PC-3 (cell line): ENCODE measurements around the gene NEO1. TPM values are rescaled to one million over a fixed set of nuclear protein-coding genes. Genes with fewer than 3 reads are reported as not detected.

Experiments used
- ATAC-seq: fragments of 200-7000 bp; cut with Tn5 transposase; 2 replicates; pipeline ENCODE4 v1.9.1; 2020; ENCODE audit warnings: mild to moderate bottlenecking, moderate library complexity
- BruUV-seq: library from RNA; stranded (reverse); fragments of 400-500 nt; replicated peaks from 2 replicates; lab custom pipeline; 2021; lab: Mats Ljungman, UMichigan
- CTCF ChIA-PET: fragments of 300-600 bp; sonication (Branson Sonifier 250); formaldehyde crosslinking; loops from one replicate; lab custom pipeline; 2022; ENCODE audit warnings: antibody characterized with exemption; lab: Charles Lee
- POLR2A ChIA-PET: fragments of 300-600 bp; sonication (Branson Sonifier 250); formaldehyde crosslinking; loops from one replicate; lab custom pipeline; 2022; ENCODE audit warnings: antibody characterized with exemption; ENCODE audit not compliant: unreplicated experiment; lab: Charles Lee
- DNase-seq: peaks from one replicate; pipeline ENCODE4 v3.0.0-alpha.2; 2015
- H2AFZ ChIP-seq: fragments of 300-600 bp; sonication (generic); 2 replicates; pipeline ENCODE4 v1.6.0; 2016; ENCODE audit warnings: antibody characterized with exemption, low read length
- H3F3A ChIP-seq: fragments of 300-600 bp; sonication (generic); one replicate; pipeline ENCODE4 v1.6.0; 2017; ENCODE audit warnings: antibody characterized with exemption, low read length, control low read depth, mild to moderate bottlenecking; ENCODE audit not compliant: unreplicated experiment
- H3K27ac ChIP-seq: fragments of 300-600 bp; sonication (generic); 2 replicates; pipeline ENCODE4 v1.5.1; 2016; ENCODE audit warnings: mild to moderate bottlenecking, low read length
- H3K27me3 ChIP-seq: fragments of 300-600 bp; sonication (generic); 2 replicates; pipeline ENCODE4 v1.6.1; 2016; ENCODE audit warnings: low read length, mixed read lengths
- H3K36me3 ChIP-seq: fragments of 300-600 bp; sonication (generic); 2 replicates; pipeline ENCODE4 v1.6.1; 2016; ENCODE audit warnings: low read depth, mixed run types, low read length, mixed read lengths
- H3K4me1 ChIP-seq: fragments of 300-600 bp; sonication (generic); 2 replicates; pipeline ENCODE4 v1.5.1; 2016; ENCODE audit warnings: low read length; ENCODE audit not compliant: insufficient read depth
- H3K4me2 ChIP-seq: fragments of 300-600 bp; sonication (generic); 2 replicates; pipeline ENCODE4 v1.6.0; 2016; ENCODE audit warnings: low read length
- H3K4me3 ChIP-seq: fragments of 300-600 bp; sonication (generic); 2 replicates; pipeline ENCODE4 v1.5.1; 2016; ENCODE audit warnings: mild to moderate bottlenecking, low read length, mixed read lengths
- H3K79me2 ChIP-seq: fragments of 300-600 bp; sonication (generic); 2 replicates; pipeline ENCODE4 v1.6.1; 2017; ENCODE audit warnings: low read length, mixed read lengths
- H3K9ac ChIP-seq: fragments of 300-600 bp; sonication (generic); 2 replicates; pipeline ENCODE4 v1.6.0; 2016; ENCODE audit warnings: mild to moderate bottlenecking, low read length
- H3K9me2 ChIP-seq: fragments of 300-600 bp; sonication (generic); replicated peaks from 2 replicates; pipeline ENCODE4 v1.6.1; 2016; ENCODE audit warnings: mixed run types, low read length, mixed read lengths
- H3K9me3 ChIP-seq: fragments of 300-600 bp; sonication (generic); 2 replicates; pipeline ENCODE4 v1.6.1; 2016; ENCODE audit warnings: low read length, mixed read lengths
- H4K20me1 ChIP-seq: fragments of 300-600 bp; sonication (generic); 2 replicates; pipeline ENCODE4 v1.6.1; 2016; ENCODE audit warnings: low read length, mixed read lengths
- EZH2 ChIP-seq: fragments of 300-600 bp; sonication (generic); IDR thresholded peaks from one replicate; pipeline ENCODE4 v1.6.1; 2017; ENCODE audit warnings: antibody characterized with exemption, mild to moderate bottlenecking, low read length; ENCODE audit not compliant: unreplicated experiment
- EZH2phosphoT487 ChIP-seq: fragments of 300-600 bp; sonication (generic); IDR thresholded peaks from 2 replicates; pipeline ENCODE4 v1.6.1; 2018; ENCODE audit warnings: mild to moderate bottlenecking, antibody characterized with exemption, low read length, borderline replicate concordance
- intact Hi-C: fragments of 100-400 bp; cut with micrococcal nuclease; formaldehyde crosslinking; loops from 2 replicates; pipeline ENCODE4 v1.9.0; 2023
- total RNA-seq: library from RNA; depleted of rRNA; stranded (reverse); fragments of >200 nt; gene quantifications from 2 replicates; pipeline ENCODE4 v1.2.3, GENCODE V29; 2014
- TF ChIP-seq, protein P1 (sequence below): fragments of 300-600 bp; sonication (generic); conservative IDR thresholded peaks from 2 replicates; pipeline ENCODE4 v1.5.1; 2017; ENCODE audit warnings: antibody characterized with exemption, low read depth, mild to moderate bottlenecking, low read length

Gene NEO1
- total RNA-seq, 1 experiment from 2014 or later = 1.2 TPM

DNA sequence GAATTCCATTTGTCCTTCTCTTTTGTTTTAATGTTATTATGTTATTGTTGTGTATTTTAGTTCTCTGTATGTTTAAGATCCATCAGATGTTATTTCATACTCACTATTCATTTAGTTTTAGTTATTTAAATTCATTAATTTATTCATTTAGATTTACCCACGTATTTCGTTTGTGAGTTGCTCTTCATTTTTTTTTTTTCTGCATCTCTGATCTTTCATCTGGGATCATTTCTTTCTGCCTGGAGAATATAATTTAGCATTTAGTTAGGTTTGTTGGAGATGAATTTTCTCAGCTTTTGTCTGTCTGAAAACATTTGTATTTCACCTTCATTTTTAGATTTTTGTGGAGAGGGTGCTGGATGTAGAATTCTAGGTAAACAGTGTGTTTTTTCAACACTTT lies 12.9 kb downstream of the NEO1 start:
- H2AFZ ChIP-seq = no peak overlapping the region
- CTCF ChIA-PET = no interaction called here
- no peak overlapping the region for H3K4me2 ChIP-seq
- H3K9ac ChIP-seq = no peak overlapping the region
- H3K27me3 ChIP-seq = peaks cover 27% of the 10 kb centered on the region
- POLR2A ChIA-PET = no interaction called here
- no peaks in the 10 kb centered on the region for H3K79me2 ChIP-seq
- H3K4me1 ChIP-seq = no peaks in the 10 kb centered on the region
- intact Hi-C loops = no loop called here
- H3K36me3 ChIP-seq = no peaks in the 10 kb centered on the region
- DNase-seq (no peak), ATAC-seq (no peak)
- no TSS peak for BruUV-seq
- H3F3A ChIP-seq = no peaks in the 10 kb centered on the region
- TF ChIP-seq EZH2phosphoT487 = no peak
- TF ChIP-seq, protein P1, sequence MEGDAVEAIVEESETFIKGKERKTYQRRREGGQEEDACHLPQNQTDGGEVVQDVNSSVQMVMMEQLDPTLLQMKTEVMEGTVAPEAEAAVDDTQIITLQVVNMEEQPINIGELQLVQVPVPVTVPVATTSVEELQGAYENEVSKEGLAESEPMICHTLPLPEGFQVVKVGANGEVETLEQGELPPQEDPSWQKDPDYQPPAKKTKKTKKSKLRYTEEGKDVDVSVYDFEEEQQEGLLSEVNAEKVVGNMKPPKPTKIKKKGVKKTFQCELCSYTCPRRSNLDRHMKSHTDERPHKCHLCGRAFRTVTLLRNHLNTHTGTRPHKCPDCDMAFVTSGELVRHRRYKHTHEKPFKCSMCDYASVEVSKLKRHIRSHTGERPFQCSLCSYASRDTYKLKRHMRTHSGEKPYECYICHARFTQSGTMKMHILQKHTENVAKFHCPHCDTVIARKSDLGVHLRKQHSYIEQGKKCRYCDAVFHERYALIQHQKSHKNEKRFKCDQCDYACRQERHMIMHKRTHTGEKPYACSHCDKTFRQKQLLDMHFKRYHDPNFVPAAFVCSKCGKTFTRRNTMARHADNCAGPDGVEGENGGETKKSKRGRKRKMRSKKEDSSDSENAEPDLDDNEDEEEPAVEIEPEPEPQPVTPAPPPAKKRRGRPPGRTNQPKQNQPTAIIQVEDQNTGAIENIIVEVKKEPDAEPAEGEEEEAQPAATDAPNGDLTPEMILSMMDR = no peak
- TF ChIP-seq EZH2 = no peak
- no peaks in the 10 kb centered on the region for H4K20me1 ChIP-seq
- no peaks in the 10 kb centered on the region for H3K9me3 ChIP-seq
- H3K27ac ChIP-seq = no peak overlapping the region
- no peaks in the 10 kb centered on the region for H3K9me2 ChIP-seq
- no peak overlapping the region for H3K4me3 ChIP-seq

DNA sequence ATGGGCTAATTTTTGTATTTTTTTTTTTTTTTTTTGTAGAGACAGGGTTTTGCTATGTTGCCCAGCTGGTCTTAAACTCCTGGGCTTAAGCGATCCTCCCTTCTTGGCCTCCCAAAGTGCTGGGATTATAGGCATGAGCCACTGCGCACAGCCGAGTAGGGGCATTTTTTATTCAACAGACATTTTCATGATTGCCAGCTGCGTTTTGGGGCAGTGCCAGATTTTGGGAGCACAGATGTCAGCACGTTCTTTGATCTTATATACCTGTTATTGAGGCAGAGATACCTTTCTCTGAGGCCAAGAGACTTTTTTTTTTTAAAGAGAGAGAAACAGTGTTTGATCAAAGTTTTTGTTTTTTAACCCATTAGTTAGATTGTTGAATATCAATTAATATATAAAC lies 16.8 kb downstream of the NEO1 start:
- Histone ChIP-seq H3K9ac (no peak overlapping the region), H2AFZ (no peak overlapping the region), H3K36me3 (no peaks in the 10 kb centered on the region), H3K27me3 (peaks cover 28% of the 10 kb centered on the region), H3K4me3 (no peak overlapping the region), H3K9me3 (no peaks in the 10 kb centered on the region), H4K20me1 (no peaks in the 10 kb centered on the region), H3F3A (no peaks in the 10 kb centered on the region), H3K79me2 (no peaks in the 10 kb centered on the region), H3K27ac (no peak overlapping the region), H3K9me2 (no peaks in the 10 kb centered on the region), H3K4me2 (no peak overlapping the region), H3K4me1 (no peaks in the 10 kb centered on the region)
- ATAC-seq = no peak
- BruUV-seq = no TSS peak
- CTCF ChIA-PET = no interaction called here
- no peak for DNase-seq
- intact Hi-C loops = no loop called here
- POLR2A ChIA-PET = no interaction called here
- TF ChIP-seq, protein P1 = no peak
- no peak for TF ChIP-seq EZH2
- TF ChIP-seq EZH2phosphoT487 = no peak

DNA sequence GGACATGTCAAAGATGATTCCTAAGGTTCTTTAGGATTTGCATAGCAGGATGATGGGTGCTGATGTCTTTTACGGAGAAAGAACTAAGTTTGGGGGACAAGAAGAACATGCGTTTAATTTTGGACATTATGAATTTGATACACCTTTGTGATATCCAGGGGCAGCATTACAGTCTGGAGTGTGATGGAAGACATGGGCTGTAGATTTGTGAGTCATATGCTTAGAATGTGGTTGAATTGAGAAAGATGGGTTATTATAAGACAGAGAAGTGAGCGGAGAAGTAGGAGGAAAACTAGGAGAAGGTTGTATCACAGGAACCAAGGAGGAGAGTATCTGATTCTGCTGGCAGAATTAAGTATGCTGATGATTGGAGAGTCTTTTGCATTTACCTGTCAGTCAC lies 20.6 kb downstream of the NEO1 start:
- no peaks in the 10 kb centered on the region for H3F3A ChIP-seq
- no peak overlapping the region for H3K9ac ChIP-seq
- H3K27me3 ChIP-seq = peaks cover 7% of the 10 kb centered on the region
- no peaks in the 10 kb centered on the region for H3K9me3 ChIP-seq
- H4K20me1 ChIP-seq = no peaks in the 10 kb centered on the region
- H3K36me3 ChIP-seq = no peaks in the 10 kb centered on the region
- POLR2A ChIA-PET = no interaction called here
- CTCF ChIA-PET = no interaction called here
- H2AFZ ChIP-seq = no peak overlapping the region
- H3K27ac ChIP-seq = no peak overlapping the region
- ATAC-seq = no peak
- no peaks in the 10 kb centered on the region for H3K4me1 ChIP-seq
- BruUV-seq = no TSS peak
- H3K9me2 ChIP-seq = no peaks in the 10 kb centered on the region
- H3K4me2 ChIP-seq = no peak overlapping the region
- TF ChIP-seq, protein P1 = no peak
- TF ChIP-seq EZH2phosphoT487 (no peak), EZH2 (no peak)
- no peak overlapping the region for H3K4me3 ChIP-seq
- no peak for DNase-seq
- intact Hi-C loops = no loop called here
- no peaks in the 10 kb centered on the region for H3K79me2 ChIP-seq
